Heart left ventricle (tissue), 16 donors: Measurements from ENCODE around the gene ELOF1. TPM values are rescaled to one million over a fixed set of nuclear protein-coding genes. Genes with fewer than 3 reads are reported as not detected.

ENCODE experiments used
- ATAC-seq, 4 donors: fragments of 200-7000 bp; cut with Tn5 transposase; one replicate each; pipeline ENCODE4 v1.9.1; 2020 to 2022; ENCODE audit warnings: moderate library complexity in 4 of 4, mild to moderate bottlenecking in 3 of 4, moderate number of reproducible peaks in 1 of 4
- DNase-seq, 5 donors: peaks; one replicate each; pipeline ENCODE4 v3.0.0-alpha.2; 2020
- H3K27ac ChIP-seq, 12 donors: fragments of 200-600 bp; sonication (generic) in 4 of 12; one replicate each; pipeline versions ENCODE4 v1.5.0 to v1.8.0; 2016 to 2022; ENCODE audit warnings: mild to moderate bottlenecking in 2 of 12
- H3K27me3 ChIP-seq, 9 donors: fragments of 200-600 bp; sonication (generic) in 2 of 9; one replicate each; pipeline versions ENCODE4 v1.5.1 to v1.8.0; 2016 to 2022; ENCODE audit warnings: mild to moderate bottlenecking in 3 of 9
- H3K36me3 ChIP-seq, 9 donors: fragments of 200-600 bp; sonication (generic) in 2 of 9; one replicate each; pipeline versions ENCODE4 v1.5.0 to v1.8.0; 2018 to 2022; ENCODE audit warnings: mild to moderate bottlenecking in 2 of 9
- H3K4me1 ChIP-seq, 12 donors: fragments of 200-600 bp; sonication (generic) in 4 of 12; one replicate each; pipeline versions ENCODE4 v1.5.0 to v1.8.0; 2016 to 2022; ENCODE audit warnings: mild to moderate bottlenecking in 3 of 12
- H3K4me3 ChIP-seq, 12 donors: fragments of 200-600 bp; sonication (generic) in 4 of 12; one replicate each; pipeline versions ENCODE4 v1.5.0 to v1.8.0; 2017 to 2022; ENCODE audit warnings: mild to moderate bottlenecking in 9 of 12, moderate library complexity in 4 of 12
- H3K9me3 ChIP-seq, 12 donors: fragments of 200-600 bp; sonication (generic) in 4 of 12; one replicate each; pipeline versions ENCODE4 v1.5.0 to v1.8.0; 2016 to 2022; ENCODE audit warnings: mild to moderate bottlenecking in 1 of 12
- CTCF ChIP-seq, 12 donors: fragments of 200-600 bp; sonication (generic) in 4 of 12; IDR thresholded peaks; one replicate each; pipeline versions ENCODE4 v1.5.0 to v1.8.0; 2018 to 2022; ENCODE audit warnings: antibody characterized with exemption in 12 of 12, mild to moderate bottlenecking in 5 of 12
- POLR2A ChIP-seq, 2 donors: fragments of 450-650 bp; IDR thresholded peaks; one replicate each; pipeline ENCODE4 v1.6.1; 2017; ENCODE audit warnings: antibody characterized with exemption in 2 of 2, mild to moderate bottlenecking in 2 of 2, moderate library complexity in 2 of 2
- WGBS, 4 donors: extraction: QIAGEN DNeasy Blood & Tissue Kit in 2 of 4; methylation state at CpG; one replicate each; pipeline versions ENCODE4 v1.1.5 to v1.1.7; 2013 to 2018; 5-methylcytosine and 5-hydroxymethylcytosine counted together
- intact Hi-C, 10 donors: fragments of 100-400 bp; cut with DNase I; formaldehyde crosslinking; loops; one replicate each; pipeline versions ENCODE4 v1.11.1 to v1.14.2; 2022
- polyA plus RNA-seq, 2 donors: library from polyadenylated mRNA; stranded (reverse); fragments of 200-250 nt; gene quantifications; one replicate each; pipeline ENCODE4 v1.2.3, GENCODE V29; 2013
- total RNA-seq, 9 donors: library from RNA; depleted of rRNA in 2 of 9; stranded (reverse); fragments of >200 nt in 2 of 9; fragmentation: NEBNext Ultra II Directional in 3 of 9; extraction: Animal tissue kit (Norgen Biotek cat#: 25700) in 3 of 9; gene quantifications; one replicate each; pipeline versions ENCODE4 v1.1.0 to v1.2.4, GENCODE V29; 2016 to 2023
- donor health status: ischemic (EF 13 %, LVEDD 7.1; RV severe dilation, severe dysfunction).
- donor health status: healthy with polysubstance abuse.
- donor health status: DM: no; HTN: yes; CAD: no.
- donor health status: DM: no; HTN: no; CAD: no.
- donor health status: ischemic (EF 25% LVEDD 6.9; RV normal size, moderate dysfunction).
- donor health status: ischemic (EF 25% LVEDD 5.7; RV mildly dilated, moderate dysfunction).
- donor health status: healthy.
- donor health status: DM: yes; HTN: yes; CAD: no.
- donor health status: ischemic (EF 35%, LVEDD 5.7; RV mildly dilated, moderate dysfunction).
- donor health status: nonischemic (EF 11% LVEDD 7.7; RV severe dilation, severe dysfunction).
- donor health status: DM: yes; HTN: yes; CAD: no.
- donor health status: PGD.
- donor health status: ischemic (EF 29% LVEDD 5.4; RV normal size, mild dysfunction).
- donor health status: nonischemic (EF 23%, LVEDD 6.1; RV moderate dilation, normal function).

ELOF1 gene
- total and polyA plus RNA-seq, 11 donors: 25.0 to 70.3 (median 31.1) TPM

GRCh38 chr19:11598103-11598483 is 39.1 kb upstream of the ELOF1 start:
- ATAC-seq: no peak
- H3K27me3 ChIP-seq: no peaks in the 10 kb centered on the region
- TF ChIP-seq CTCF (IDR thresholded peaks at IDR 0.05): no peak
- no peaks in the 10 kb centered on the region for H3K9me3 ChIP-seq
- H3K4me3 ChIP-seq: peak overlapping the region; percentile 70 to 99 (median 88)
- intact Hi-C loops: loop anchor here in 3 of 10 donors (5.0 to 10.0 kb wide), 3 partner anchors 41 to 223 kb away; partner anchors contain the start of genes ELOF1 (in 1 of the 3), SWSAP1 (in 1 of the 3) and ZNF653 (in 1 of the 3)
- H3K36me3 ChIP-seq: peaks cover 0 to 4% (median 0%) of the 10 kb centered on the region in 9 donors
- DNase-seq: no peak
- whole genome bisulfite sequencing, 4 donors: 61 to 74% (median 70%) methylated on average over 10 of the region's 10 CpGs
- H3K4me1 ChIP-seq: peaks cover 0 to 19% (median 12%) of the 10 kb centered on the region in 12 donors
- H3K27ac ChIP-seq: peak overlapping the region in 9 of 12 donors; percentile 86 to 95 (median 92)

- Histone ChIP-seq H3K4me1 (peaks cover 0 to 19% (median 12%) of the 10 kb centered on the region in 12 donors), H3K4me3 (peak within 1 kb of the TSS; percentile 70 to 99 (median 88)), H3K27ac (peak within 1 kb of the TSS; percentile 44 to 95 (median 91)), H3K36me3 (peaks cover 0 to 4% (median 0%) of the 10 kb centered on the region in 9 donors), H3K9me3 (no peaks in the 10 kb centered on the region), H3K27me3 (no peaks in the 10 kb centered on the region)
- 0 to 1% (median 0%) methylated on average over 35 to 67 of the region's 67 CpGs for WGBS, 4 donors
- intact Hi-C loops: loop anchor here in 3 of 10 donors (5.0 to 10.0 kb wide), 3 partner anchors 40 to 223 kb away; partner anchors contain the start of genes ELOF1 (in 1 of the 3), SWSAP1 (in 1 of the 3) and ZNF653 (in 1 of the 3)
- TF ChIP-seq POLR2A (IDR thresholded peaks at IDR 0.05): peak; percentile 80 to 96
- peak in 6 of 12 donors; percentile 5 to 47 (median 27) for TF ChIP-seq CTCF (IDR thresholded peaks at IDR 0.05)
- DNase-seq (peak; percentile 99 to 100 (median 99)), ATAC-seq (peak; percentile 100)
These were observed 38.4 kb upstream of the ELOF1 start, which contains the start of gene ZNF627 for GRCh38 chr19:11597202-11598102. Gene ZNF627 (plus strand): TSS chr19:11597483. CDS start chr19:11597628, 145 bp downstream.

- Histone ChIP-seq H3K36me3 (peaks cover 0 to 4% (median 0%) of the 10 kb centered on the region in 9 donors), H3K27me3 (no peaks in the 10 kb centered on the region), H3K9me3 (no peaks in the 10 kb centered on the region), H3K27ac (no peak overlapping the region), H3K4me3 (no peak overlapping the region), H3K4me1 (peaks cover 0 to 19% (median 12%) of the 10 kb centered on the region in 12 donors)
- DNase-seq (no peak), ATAC-seq (no peak)
- TF ChIP-seq CTCF (IDR thresholded peaks at IDR 0.05): no peak
- TF ChIP-seq POLR2A (IDR thresholded peaks at IDR 0.05): no peak
- intact Hi-C loops: loop anchor here in 3 of 10 donors (5.0 to 10.0 kb wide), 3 partner anchors 39 to 221 kb away; partner anchors contain the start of genes ELOF1 (in 1 of the 3), SWSAP1 (in 1 of the 3) and ZNF653 (in 1 of the 3)
- WGBS, 4 donors: 69 to 81% (median 76%) methylated on average over 10 of the region's 10 CpGs
These were observed 37.1 kb upstream of the ELOF1 start for GRCh38 chr19:11596156-11596555.

GRCh38 chr19:11594084-11594483 is 35.1 kb upstream of the ELOF1 start:
- DNase-seq (no peak), ATAC-seq (no peak)
- Histone ChIP-seq H3K4me3 (no peak overlapping the region), H3K36me3 (peaks cover 0 to 2% (median 0%) of the 10 kb centered on the region in 9 donors), H3K27me3 (no peaks in the 10 kb centered on the region), H3K4me1 (peaks cover 0 to 18% (median 10%) of the 10 kb centered on the region in 12 donors), H3K27ac (no peak overlapping the region), H3K9me3 (no peaks in the 10 kb centered on the region)
- WGBS, 4 donors: 82 to 85% (median 84%) methylated on average over 4 of the region's 4 CpGs
- intact Hi-C loops: loop anchor here in 2 of 10 donors (10.0 kb wide), 2 partner anchors 89 to 219 kb away; partner anchors contain the start of genes SWSAP1 (in 1 of the 2) and ZNF653 (in 1 of the 2)
- TF ChIP-seq CTCF (IDR thresholded peaks at IDR 0.05): no peak
- no peak for TF ChIP-seq POLR2A (IDR thresholded peaks at IDR 0.05)
